Suppressor macrophage treated with lipopolysaccharide for 4 hours (primary cell): ENCODE measurements around the gene CLDN9.

Experiments used
- DNase-seq: peaks from one replicate; pipeline ENCODE4 v3.0.0-alpha.2; 2020

CLDN9 gene

DNA sequence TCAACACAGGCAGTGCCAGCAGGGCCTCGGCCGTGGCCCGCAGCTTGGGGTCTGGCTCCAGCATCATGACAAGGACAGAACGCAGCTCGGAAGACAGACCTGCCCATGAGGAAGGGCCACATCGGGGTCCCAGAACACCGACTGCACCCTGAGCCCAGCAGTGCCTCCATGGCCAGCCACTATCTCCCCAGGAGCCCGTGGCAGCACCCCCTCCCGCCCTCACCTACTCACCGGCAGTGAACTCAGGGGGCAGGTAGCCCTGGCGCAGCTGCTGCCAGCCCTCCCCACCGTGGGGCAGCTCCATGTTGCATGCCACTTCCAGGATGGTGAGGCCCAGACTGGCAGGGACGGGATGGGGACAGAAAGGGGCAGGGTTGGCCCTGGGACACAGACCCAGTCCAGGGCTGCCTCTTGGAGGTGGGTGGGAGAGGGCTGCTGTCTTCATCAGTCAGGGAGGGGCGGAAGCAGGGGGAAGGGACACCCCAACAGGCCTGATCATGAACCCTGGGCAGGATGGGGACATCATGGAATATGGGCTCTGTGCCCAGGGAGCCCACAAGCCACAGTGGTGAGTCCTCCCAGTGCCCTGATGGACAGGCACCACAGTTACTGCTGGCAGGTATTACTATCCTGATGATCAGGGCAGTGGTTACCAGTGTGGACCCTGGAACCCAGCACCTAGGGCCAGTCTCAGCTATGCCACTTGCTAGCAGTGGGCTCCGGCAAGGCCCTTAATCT lies 38.2 kb upstream of the CLDN9 start:
- no peak for DNase-seq

DNA sequence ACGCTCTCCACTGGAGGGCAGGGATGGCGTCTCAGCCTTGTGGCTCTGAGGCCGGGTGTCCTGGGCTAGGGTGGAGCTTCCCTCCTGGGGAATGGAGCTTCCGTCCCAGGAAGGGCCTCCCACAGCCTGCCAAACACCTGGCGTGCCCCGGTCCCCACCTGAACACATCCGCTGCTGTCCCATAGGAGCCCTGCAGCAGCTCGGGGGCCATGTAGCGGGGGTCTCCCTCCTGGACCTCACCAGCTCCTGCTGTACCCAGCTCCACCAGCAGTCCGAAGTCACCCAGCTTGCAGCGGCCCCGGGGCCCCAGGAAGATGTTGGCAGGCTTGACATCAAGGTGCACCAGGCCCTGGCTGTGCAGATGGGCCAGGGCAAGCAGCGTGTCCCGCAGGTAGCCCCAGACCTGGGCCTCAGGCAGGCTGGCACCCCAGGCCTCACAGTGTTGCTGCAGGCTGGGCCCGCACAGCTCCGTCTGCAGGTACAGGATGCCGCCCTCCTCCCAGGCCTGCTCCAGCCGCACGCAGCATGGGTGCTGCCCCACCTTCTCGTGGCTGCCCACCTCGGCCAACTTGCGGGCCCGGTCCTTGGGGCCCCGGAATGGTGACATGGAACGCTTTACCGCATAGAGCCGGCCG lies 37.4 kb upstream of the CLDN9 start:
- DNase-seq, result no peak

DNA sequence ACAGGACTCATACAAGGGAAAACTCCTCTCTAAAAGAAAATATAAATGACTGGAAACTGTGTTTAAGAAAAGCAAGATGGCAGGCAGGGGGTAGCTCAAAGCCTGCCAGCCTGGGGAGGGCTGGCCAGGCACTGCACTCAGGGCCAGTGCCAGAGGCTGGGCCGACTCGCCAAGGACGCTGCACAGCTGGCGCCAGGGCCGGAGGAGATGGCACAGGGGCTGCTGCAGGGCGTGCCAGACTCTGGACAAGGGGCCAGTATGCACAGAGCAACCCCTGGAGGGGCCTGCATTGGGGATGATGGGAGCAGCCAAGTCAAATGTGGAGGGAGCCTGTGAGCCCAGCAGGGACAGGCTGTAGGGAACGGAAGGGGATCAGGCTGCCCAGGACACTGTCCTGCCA lies 36.5 kb upstream of the CLDN9 start:
- DNase-seq, result no peak

DNA sequence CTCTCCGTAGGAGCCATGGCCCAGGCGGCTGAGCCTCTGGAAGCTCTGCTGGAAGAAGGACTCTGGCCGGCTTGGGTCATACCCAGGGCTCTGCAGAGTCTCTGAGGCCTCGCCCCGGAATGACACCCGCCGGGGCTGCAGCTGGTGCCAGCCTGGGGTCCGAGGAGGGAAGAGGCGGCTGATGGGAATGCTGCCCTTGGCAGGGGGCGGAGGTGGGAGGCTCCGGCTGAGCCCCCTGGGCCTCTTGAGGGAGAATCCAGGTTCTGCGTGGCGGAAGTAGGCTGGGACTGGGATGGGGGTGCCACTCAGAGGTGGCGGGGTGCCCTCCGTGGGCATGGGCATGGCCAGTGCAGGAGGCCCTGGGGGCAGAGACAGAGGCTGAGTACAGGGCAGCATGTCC lies 36.0 kb upstream of the CLDN9 start:
- no peak for DNase-seq

DNA sequence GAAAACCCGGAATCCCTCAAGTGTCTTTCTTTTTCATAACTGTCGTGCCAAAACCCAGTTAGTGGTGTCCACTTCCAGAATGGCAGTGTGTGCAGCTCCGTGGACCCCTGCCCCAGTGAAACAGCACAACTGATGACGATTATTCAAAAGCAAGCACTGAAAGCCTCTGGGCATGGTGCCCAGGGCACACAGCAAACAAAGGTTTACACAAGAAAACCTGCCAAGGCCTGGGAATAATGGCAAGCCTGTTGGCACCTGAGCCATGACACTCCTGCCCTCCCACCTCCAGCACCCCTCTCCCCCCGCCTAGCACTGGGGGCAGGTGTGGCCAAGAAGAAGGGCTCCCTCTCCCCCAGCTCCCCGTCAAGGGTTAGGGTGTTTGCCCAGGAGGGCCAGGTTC lies 35.3 kb upstream of the CLDN9 start:
- DNase-seq, result no peak

DNA sequence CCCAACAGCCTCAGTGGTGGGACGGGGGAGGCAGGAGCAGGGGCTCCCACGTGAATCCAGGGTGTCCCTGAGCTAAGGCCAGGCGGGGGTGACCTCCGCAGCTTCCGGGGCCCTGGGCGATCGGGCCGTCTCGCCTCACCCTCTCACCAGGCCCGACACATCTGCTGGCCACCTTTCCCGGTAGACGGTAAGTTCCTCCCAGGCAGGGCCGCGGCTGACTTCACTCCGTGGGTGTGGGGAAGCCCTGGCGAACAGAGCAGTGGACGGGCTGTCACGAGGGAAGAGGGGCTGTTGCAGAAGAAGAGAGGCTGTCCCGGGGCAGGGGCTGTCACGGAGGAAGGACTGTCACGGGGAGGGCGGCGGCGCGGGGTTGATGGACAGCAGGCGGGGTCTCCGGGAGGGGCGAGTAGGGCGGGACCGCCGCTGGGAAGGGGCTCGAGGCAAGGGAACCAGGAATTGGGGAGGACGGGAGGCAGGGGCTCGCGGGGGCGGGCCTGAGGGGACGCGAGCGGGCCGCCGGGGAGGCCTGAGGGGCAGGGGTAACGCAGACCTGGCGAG lies 33.0 kb upstream of the CLDN9 start:
- DNase-seq, result peak; percentile 41

DNA sequence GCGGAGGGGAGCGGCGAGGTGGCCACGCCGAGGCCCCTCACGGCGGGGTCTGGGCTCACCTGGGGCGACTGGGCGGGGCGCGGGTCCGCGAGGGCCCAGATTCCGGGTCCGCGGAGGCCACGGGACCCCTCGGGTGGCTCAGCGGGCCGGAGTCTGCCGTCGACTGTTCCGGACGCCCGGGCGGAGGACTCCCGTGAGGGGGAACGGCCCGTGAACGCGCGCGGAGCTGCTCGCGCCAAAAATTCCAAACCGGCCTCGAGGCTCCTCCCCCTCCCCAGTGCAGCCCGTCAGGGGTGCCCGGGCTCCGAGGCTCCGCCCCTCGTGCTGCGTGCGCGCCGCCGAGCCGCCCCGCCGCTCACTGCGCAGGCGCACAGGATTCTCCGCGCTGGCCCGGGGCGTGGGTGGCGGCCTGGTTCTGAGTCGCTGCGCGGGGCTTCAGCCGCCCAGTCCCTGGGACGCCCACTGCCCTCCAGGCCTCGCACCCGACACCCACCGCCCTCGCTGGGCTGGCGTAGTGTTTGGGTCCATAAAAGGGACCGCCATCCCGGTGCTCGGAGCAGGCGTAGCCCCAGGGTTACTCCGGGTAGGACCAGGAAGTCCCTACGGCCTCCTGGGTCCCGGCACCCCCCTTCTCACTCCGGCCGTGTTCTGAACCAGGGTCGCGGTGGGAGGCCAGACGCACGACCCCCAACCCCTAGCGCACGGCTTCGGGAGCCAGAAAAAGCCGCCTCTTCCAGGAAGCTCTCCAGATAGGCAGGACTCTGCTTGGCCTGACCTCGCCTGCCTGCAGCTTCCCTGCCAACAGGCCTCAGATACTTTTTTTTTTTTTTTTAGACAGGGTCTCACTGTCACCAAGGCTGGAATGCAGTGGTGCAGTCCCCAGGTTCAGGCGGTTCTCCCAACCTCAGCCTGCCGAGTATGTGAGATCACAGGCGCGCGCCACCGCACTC lies 32.2 kb upstream of the CLDN9 start, which contains the start of gene PKMYT1:
TSS of gene PKMYT1 (minus strand) at position 220 of the 950 bp plus-strand sequence. CDS start 789 bp downstream, outside the sequence.
- DNase-seq, result peak; percentile 97

DNA sequence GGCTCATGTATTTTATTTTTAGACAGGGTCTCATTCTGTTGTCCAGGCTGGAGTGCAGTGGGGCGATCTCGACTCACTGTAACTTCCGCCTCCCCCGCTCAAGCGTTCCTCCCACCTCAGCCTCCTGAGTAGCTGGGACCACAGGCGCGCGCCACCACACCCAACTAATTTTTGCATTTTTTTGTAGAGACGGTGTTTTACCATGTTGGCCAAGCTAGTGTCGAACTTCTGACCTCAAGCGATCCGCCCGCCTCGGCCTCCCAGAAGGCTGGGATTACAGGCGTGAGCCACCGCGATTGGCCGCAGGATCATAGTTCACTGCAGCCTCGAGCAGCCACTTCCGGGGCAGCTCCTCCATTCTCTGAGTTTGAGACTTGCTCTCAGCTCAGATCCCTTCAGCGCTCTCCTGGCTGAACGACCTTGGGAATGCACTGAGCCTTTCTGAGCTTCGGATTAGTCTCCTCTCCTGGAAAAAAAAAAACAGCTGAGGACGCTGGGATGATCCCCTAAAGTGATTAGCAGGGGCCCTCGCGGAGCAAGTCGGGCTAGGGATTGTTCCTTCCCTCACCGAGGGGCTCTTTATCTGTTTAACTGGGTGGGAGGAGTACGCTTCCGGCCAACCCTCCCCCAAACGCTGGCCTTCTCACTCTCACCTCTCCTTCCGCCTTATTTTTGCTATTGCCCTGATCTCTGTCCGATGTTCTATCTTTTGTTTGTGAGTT lies 31.4 kb upstream of the CLDN9 start:
- no peak for DNase-seq

DNA sequence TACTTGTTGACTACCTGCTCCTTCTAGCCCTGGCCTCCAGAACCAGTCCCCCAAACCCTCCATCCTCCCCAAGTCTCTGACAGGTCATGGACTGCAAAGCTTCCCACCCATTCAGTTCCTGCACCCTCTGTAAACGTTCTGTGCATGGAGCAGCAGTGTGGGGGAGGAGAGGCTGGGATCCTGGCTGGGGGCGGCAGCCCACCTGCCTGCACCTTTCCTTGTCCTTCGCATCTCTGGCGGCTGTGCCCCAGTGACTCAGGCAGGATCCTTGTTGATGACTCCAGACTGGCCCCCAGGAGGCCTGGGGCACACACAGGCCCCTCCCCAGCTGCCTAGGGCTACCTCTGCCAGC lies 30.8 kb upstream of the CLDN9 start:
- DNase-seq, result no peak

DNA sequence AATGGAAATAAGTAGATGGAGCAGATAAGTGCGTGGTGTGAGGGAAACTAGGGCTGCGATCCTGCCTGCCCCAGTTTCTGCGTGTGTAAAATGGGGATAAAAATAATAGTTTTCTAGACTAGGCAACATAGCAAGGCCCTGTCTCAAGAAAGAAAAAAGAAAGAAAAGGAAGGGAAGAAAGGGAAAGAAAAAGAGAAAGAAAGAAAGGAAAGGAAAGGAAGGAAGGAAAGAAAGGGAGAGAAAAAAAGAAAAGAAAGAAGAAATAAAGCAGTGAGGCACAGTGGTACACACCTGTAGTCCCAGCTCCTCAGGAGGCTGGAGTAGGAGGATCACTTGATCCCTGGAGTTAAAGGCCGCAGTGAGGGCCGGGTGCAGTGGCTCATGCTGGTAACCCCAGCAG lies 30.3 kb upstream of the CLDN9 start:
- DNase-seq, result no peak

DNA sequence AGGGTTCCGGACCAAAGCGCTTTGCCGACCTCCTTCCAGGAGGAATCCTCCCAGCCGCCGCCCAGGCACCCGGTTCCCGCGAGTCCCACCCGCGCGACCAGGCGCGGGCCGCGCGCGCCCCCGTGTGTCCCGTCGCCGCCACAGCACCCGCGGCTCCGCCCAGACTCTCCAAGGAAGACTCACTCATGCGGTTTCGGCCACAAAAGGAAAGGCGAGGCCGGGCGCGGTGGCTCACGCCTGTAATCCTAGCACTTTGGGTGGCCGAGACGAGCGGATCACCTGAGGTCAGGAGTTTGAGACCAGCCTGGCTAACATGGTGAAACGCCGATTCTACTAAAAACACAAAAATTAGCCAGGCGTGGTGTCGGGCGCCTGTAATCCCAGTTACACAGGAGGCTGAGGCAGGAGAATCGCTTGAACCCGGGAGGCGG lies 29.0 kb upstream of the CLDN9 start:
- DNase-seq, result peak; percentile 87

DNA sequence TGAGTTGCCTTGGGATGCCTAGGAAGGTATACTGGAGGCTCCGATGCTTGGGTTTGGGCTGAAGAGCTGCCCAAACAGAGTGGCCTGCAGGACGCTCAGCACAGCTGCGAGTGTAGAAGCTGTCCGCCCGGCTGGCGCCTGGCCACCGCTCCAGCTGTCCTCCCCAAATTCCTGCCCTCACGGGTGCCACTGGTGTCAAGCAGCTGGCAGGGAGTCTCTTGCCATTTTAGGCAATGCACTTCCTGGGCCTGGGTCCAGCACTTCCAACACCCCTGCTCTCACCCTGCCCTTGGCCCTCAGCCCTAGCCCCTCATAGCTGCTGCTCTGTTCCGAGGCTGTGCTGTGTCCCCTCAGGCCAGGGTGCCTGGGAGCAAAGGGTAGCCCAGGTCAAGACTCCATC lies 27.3 kb upstream of the CLDN9 start:
- no peak for DNase-seq

DNA sequence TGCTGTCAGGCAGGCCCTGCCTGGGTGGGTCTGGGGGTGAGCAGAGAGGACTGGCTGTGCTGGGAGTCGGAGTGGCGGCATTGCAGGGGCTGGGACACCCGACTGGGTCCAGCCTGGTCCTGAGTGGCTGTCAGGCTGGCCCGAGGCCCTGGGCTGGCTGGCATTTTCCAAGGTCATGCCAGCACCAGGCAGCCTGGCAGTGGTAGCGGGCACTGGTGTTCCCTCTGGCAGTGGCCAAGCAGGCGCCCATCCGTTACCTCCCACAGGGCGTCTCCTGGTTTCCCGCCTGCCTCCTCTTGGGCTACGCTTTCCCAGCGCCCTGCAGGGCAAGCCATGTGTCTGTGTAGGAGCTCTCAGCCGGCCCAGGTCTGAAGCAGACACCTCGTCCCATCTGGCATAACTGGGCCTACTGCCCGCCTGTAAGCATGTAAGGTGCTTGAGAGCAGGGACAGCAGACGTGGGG lies 26.8 kb upstream of the CLDN9 start:
- DNase-seq, result no peak

DNA sequence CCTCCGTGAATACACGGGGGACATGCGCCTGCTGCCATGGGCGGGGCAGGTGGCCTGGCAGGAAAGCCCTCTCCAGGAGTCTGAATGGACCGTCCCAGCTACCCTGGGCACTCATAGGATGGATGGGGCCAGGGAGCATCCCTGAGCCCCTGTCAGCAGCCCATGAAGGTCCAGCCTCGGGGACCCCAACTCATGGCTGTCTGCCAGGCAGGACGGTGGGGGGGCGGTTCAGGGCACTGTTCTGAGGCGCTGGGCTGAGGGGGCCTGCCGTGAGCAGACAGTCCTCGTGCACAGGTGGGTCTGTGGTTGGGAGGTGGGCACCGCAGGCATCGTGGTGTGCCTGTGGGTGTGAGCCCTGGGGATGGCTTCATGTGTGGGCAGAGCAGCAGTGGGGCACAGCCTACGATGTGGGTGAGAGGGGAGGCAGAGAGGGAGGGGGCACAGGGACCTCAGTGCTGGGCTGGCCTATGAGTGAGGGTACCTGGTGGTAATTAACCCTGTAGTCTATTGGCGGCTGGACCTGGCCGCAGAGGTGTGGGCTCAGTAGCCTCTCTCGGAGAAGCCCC lies 26.0 kb upstream of the CLDN9 start:
- DNase-seq, result no peak

DNA sequence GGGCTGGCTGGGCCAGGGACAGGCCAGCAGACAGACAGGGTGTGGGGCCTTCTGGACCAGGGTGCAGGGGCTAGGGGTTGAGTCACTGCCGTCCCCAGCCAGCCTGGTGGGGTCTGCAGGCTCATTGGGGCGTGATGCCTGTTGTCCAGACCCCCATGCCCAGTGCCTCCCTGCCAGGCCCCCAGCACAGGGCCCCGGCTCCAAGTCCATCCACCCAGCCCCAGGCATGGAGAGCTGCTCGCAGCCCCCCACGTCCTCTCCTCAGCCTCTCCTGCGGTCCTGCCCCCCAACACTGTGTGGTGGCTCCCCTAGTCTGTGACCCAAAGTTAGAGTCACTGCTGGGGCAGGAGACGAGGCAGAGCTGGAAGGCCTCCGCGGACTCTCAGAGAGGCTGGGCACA lies 25.4 kb upstream of the CLDN9 start:
- DNase-seq, result no peak

DNA sequence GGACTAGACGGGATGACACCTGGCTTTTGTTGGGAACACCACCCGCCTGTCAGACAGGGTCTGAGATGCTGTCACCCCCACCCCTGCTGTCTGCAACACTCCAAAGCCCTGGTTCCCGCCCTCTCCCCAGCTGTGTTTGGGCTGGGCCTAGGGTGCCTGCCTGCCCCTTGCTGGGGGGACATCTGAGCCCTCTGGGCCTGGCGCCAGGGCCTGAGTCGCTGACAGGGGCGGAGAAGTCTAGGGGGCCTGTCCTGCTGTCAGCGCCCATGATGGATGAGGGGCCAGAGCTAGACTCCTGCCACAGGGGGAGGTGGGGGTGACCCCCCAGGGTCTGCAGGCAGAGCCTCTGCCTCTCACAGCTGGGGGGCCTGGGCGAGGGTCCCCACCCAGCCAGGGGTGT lies 24.9 kb upstream of the CLDN9 start:
- DNase-seq, result no peak

DNA sequence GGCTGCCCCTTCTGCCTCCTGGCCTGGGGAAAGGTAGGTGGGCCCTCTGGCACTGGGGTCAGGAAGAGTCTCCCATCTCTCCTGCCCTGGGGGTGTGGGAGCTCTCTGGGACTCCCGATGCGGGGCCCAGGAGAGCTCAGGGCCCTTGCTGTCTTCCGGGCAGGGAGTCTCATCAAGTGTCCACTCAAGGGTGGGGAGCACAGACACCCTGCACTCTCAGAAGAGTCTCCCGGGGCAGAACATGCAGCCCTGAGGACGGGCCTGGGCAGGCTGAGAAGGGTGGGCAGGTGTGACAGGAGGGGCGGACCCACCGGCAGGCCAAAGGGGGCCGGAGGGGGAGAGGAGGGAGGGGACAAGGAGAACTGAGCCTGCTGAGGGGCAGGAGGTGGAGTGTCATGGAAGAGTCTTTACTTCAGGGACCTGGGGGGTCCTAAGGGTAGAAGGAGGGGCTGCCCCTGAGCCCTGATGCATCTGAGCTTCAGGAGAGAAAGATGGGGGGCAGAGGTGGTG lies 24.1 kb upstream of the CLDN9 start:
- no peak for DNase-seq

DNA sequence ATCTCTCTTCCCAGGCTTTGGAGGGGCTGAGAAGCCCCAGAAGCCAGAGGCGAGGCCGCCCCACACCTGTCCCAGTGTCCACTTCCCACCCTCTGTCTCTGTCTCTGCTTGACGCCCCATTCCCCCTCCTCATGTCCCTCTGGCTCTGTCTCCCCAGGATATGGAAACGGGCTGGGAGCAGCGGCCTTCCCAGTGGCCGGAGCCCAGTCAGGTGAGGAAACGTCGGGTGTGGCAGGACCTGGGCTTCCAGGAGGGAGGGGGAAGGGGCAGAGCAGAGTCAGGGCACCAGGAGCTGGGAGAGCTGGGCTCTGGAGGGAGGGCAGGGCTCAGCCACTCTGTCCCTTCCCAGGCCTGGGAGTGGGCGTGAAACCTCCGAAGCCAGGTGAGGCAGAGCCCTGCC lies 21.8 kb upstream of the CLDN9 start:
- no peak for DNase-seq

DNA sequence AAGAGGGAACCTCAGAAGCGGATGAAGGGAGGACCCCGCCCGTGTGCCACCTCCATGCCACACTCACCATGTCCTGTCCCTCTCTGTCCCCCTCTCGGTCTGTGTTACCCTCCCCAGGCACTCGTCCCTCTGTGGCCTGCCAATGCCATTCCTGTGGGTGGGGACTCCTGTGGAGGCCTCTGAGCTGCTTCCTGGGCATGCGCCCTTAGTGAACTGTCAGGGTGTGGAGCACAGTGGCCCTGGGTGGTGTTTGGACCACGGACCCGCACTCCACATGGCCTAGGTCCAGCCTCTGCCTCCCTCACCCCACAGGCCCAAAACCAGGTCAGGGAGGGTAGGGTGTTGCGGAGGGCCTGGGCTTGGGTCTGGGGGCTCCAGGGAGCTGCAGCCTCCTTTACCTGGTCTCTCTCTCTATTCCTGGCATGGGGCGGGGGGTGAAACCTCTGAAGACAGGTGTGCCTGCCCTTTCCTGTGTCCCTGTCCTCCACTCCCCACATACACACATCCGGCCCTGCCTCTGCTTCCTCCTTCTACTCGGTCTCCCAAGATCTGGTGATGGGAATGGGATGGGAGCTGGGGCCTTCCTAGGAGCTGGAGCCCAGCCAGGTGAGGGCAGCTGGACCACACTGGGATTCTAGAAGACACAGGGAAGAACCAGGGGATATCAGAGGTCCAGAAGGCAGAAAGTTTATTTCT lies 21.0 kb upstream of the CLDN9 start:
- DNase-seq, result no peak

DNA sequence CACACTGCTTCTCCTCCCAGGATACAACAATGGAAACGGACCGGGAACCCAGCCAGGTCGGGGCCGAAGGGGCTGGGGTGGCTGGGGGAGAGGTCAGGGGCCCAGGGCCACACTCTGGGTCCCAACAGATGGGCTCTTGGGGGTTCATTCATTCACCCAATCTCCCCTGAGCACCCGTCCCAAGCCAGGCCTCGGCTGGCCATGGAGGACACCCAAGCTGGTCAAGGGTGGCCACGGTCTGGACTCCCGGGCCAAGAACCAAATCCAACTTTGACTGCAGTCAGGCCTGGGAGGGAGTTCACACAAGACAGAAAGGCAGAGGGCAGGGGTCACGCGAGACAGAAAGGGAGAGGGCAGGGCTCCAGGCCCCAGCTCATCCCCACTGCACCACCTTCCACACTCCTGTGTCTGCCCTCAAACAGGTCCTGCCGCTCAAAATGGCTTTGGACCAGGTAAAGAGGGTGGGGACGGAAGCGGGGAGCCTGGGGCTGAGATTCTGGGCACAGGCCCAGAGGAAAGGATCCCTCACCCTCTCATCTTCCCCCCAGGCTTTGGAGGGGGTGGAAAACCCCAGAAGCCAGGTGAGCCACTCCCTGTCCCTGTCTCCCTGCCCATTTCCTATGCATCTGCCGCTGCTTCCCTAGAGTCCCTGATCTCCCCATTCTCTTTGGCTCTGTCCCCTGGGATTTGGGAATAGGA lies 20.2 kb upstream of the CLDN9 start:
- no peak for DNase-seq

DNA sequence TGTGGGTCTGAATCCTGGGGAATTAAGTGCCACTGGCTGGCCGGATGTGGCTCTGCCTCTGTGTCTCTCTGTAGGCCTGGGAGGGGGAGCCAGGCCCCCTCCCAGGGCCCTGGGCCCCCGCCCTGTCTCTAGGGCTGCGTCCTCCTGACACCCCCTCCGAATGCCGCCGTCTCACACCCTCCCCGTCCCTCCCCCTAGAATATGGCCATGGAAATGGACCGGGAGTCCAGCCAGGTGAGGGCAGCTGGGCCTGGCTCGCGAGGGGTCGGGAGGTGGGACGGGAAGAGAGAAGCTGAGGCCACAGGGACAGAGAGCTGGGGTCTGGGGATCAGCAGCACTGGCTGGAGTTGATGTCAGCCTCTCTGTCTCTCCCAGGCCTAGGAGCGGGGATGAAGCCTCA lies 16.4 kb upstream of the CLDN9 start:
- no peak for DNase-seq
